ENCODE data around the gene EYS. TPM values are rescaled to one million over a fixed set of nuclear protein-coding genes. Genes with fewer than 3 reads are reported as not detected.

Gene EYS
- polyA plus RNA-seq, 2 of the 4 experiments (the other 2 are of a cell fraction), result 0.03 to 0.06 TPM

GRCh38 chr6:64847396-64847795 is 859.6 kb downstream of the EYS start:
- POLR2A ChIA-PET, result no interaction called here
- TF ChIP-seq TP53 (CRISPR knock-in tag; IDR thresholded peaks at IDR 0.05) (no peak), NPAS2 (CRISPR knock-in tag; IDR thresholded peaks at IDR 0.05; ENCODE audit: borderline replicate concordance) (no peak), CEBPB (IDR thresholded peaks at IDR 0.05) (no peak), CHD2 (IDR thresholded peaks at IDR 0.05; ENCODE audit: low read length, partially characterized antibody) (no peak), CBX8 (IDR thresholded peaks at IDR 0.05) (no peak), BCL3 (IDR thresholded peaks at IDR 0.05) (no peak), JUNB (IDR thresholded peaks at IDR 0.05) (no peak), ZFP36 (IDR thresholded peaks at IDR 0.05; ENCODE audit: borderline replicate concordance, partially characterized antibody) (no peak), EHMT2 (IDR thresholded peaks at IDR 0.05; ENCODE audit: low read depth) (no peak), E2F6 (IDR thresholded peaks at IDR 0.05; ENCODE audit: borderline replicate concordance, low read depth) (no peak), MYC (IDR thresholded peaks at IDR 0.05; ENCODE audit: borderline replicate concordance, low read length) (no peak), JUN (IDR thresholded peaks at IDR 0.05) (no peak)
- TF ChIP-seq, protein P1, sequence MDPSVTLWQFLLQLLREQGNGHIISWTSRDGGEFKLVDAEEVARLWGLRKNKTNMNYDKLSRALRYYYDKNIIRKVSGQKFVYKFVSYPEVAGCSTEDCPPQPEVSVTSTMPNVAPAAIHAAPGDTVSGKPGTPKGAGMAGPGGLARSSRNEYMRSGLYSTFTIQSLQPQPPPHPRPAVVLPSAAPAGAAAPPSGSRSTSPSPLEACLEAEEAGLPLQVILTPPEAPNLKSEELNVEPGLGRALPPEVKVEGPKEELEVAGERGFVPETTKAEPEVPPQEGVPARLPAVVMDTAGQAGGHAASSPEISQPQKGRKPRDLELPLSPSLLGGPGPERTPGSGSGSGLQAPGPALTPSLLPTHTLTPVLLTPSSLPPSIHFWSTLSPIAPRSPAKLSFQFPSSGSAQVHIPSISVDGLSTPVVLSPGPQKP (IDR thresholded peaks at IDR 0.05; ENCODE audit: low read depth, low read length), result no peak
- TF ChIP-seq, protein P2, sequence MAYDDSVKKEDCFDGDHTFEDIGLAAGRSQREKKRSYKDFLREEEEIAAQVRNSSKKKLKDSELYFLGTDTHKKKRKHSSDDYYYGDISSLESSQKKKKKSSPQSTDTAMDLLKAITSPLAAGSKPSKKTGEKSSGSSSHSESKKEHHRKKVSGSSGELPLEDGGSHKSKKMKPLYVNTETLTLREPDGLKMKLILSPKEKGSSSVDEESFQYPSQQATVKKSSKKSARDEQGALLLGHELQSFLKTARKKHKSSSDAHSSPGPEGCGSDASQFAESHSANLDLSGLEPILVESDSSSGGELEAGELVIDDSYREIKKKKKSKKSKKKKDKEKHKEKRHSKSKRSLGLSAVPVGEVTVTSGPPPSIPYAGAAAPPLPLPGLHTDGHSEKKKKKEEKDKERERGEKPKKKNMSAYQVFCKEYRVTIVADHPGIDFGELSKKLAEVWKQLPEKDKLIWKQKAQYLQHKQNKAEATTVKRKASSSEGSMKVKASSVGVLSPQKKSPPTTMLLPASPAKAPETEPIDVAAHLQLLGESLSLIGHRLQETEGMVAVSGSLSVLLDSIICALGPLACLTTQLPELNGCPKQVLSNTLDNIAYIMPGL (CRISPR knock-in tag; IDR thresholded peaks at IDR 0.05; ENCODE audit: borderline replicate concordance), result no peak

GRCh38 chr6:64838726-64839125 is 868.3 kb downstream of the EYS start:
- no peak for TF ChIP-seq HOXB5 (CRISPR knock-in tag; IDR thresholded peaks at IDR 0.05)
- TF ChIP-seq NR3C1 (IDR thresholded peaks at IDR 0.05), result no peak
- no peak for TF ChIP-seq KDM5A (IDR thresholded peaks at IDR 0.05)
- TF ChIP-seq JUNB (IDR thresholded peaks at IDR 0.05), result no peak
- TF ChIP-seq MAX (IDR thresholded peaks at IDR 0.05), result no peak
- TF ChIP-seq CHD4 (IDR thresholded peaks at IDR 0.05; ENCODE audit: borderline replicate concordance), result no peak
- Histone ChIP-seq H3K4me1 (no peaks in the 10 kb centered on the region), H3K27ac (no peak overlapping the region), H3K4me2 (no peak overlapping the region), H3K9me3 (no peaks in the 10 kb centered on the region), H3K4me3 (no peak overlapping the region)
- CTCF ChIA-PET, result no interaction called here
- POLR2A ChIA-PET, result no interaction called here
- no peak for FAIRE-seq
- no peak for DNase-seq (ENCODE audit: low read depth in 1 of 2, low spot score in 1 of 2)
- no peak for ATAC-seq

More at GRCh38 chr6:64847396-64847795, 859.6 kb downstream of the EYS start:
- H3K27ac ChIP-seq, result no peak overlapping the region
- FAIRE-seq, result no peak
- no peak for DNase-seq (ENCODE audit: low read depth in 1 of 2, low spot score in 1 of 2)
- no peak overlapping the region for H3K4me2 ChIP-seq
- no peak overlapping the region for H3K4me3 ChIP-seq
- H3K4me1 ChIP-seq, result no peaks in the 10 kb centered on the region
- no peak for ATAC-seq
- CTCF ChIA-PET, result no interaction called here
- no peaks in the 10 kb centered on the region for H3K9me3 ChIP-seq
- WGBS (ENCODE audit: missing lambda C conversion rate), result 63% methylated on average over 1 of the region's 1 CpG

- no peaks in the 10 kb centered on the region for H3K4me1 ChIP-seq
- TF ChIP-seq MAFK (IDR thresholded peaks at IDR 0.05; ENCODE audit: partially characterized antibody), result no peak
- no peak for TF ChIP-seq REST (IDR thresholded peaks at IDR 0.05)
- POLR2A ChIA-PET, result no interaction called here
- H3K4me2 ChIP-seq, result no peak overlapping the region
- CTCF ChIA-PET, result no interaction called here
- H3K4me3 ChIP-seq, result no peak overlapping the region
- DNase-seq (ENCODE audit: low read depth in 1 of 2, low spot score in 1 of 2) (no peak), ATAC-seq (no peak), FAIRE-seq (no peak)
- no peak overlapping the region for H3K27ac ChIP-seq
- no peaks in the 10 kb centered on the region for H3K9me3 ChIP-seq
- whole genome bisulfite sequencing (ENCODE audit: missing lambda C conversion rate), result 15% methylated on average over 2 of the region's 2 CpGs
Measured at GRCh38 chr6:64831680-64832079, 875.3 kb downstream of the EYS start.

Measured in A549 (cell line).